GM12872 (cell line): Measurements from ENCODE around the gene GABRB1.

Source experiments
- TF ChIP-seq, protein P1 (sequence below): IDR thresholded peaks from 3 replicates; pipeline ENCODE4 v1.5.1; 2011; ENCODE audit warnings: low read depth, mild to moderate bottlenecking, low read length, moderate library complexity; ENCODE audit not compliant: insufficient read depth

GABRB1 gene

DNA sequence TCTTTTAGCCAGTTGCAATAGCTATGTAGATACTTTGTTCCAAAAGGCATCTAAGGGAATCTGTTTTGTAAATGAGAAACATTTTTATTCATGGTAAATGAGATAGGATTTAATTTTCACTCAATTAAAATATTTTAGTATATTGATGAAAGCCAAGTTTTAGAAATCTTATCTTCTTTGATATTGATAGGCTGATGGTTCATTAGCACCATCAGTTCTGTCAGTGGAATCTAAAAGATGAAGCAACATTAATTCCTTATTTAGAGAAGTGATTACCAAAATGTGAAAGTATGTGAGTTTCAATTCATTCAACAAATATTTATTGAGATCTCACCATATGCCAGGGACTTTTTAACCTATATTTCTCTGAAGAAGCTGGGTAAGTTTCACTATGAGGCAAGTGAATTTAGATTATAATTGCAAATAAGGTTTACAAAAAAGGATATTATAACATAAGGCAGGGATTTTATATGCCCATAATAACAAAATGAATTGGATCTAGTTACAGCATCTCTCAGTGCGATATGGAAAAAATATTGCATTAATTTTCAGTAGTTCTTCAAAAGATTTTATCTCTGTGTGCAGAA is 79.3 kb downstream of the GABRB1 start:
- TF ChIP-seq, protein P1, sequence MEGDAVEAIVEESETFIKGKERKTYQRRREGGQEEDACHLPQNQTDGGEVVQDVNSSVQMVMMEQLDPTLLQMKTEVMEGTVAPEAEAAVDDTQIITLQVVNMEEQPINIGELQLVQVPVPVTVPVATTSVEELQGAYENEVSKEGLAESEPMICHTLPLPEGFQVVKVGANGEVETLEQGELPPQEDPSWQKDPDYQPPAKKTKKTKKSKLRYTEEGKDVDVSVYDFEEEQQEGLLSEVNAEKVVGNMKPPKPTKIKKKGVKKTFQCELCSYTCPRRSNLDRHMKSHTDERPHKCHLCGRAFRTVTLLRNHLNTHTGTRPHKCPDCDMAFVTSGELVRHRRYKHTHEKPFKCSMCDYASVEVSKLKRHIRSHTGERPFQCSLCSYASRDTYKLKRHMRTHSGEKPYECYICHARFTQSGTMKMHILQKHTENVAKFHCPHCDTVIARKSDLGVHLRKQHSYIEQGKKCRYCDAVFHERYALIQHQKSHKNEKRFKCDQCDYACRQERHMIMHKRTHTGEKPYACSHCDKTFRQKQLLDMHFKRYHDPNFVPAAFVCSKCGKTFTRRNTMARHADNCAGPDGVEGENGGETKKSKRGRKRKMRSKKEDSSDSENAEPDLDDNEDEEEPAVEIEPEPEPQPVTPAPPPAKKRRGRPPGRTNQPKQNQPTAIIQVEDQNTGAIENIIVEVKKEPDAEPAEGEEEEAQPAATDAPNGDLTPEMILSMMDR: no peak

DNA sequence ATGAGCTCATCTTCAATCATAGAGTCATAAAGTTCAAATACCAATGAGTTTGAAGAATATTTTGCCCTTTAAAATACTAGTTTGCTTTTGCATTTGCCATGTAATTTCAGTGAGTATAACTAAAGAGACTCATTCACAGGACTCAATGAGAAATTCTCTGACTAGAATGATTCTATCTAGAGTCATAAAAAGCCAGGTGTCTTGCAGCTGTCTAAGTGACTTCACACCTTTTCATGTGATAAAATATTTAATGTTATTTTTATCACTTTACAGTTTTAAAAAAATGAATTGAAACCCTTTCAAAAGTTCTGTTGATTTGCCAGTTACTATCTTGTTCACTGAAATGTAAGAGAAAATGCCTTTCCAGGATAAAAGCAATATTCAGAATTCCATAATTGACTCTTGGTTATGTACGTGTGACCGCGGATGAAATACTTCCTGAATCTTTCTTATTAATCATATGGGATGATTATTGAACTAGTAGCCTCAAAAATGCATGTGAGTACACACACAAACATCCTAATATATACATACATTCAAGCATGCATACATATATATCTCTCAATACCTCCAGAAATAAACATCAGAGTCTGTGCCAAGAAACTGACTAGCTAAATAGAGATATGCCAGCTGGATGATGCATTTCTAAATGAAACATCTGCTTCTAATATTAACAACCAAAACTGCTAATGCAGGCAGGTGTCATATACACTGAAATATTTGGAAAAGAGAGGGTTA is 87.0 kb downstream of the GABRB1 start:
- TF ChIP-seq, protein P1: no peak

DNA sequence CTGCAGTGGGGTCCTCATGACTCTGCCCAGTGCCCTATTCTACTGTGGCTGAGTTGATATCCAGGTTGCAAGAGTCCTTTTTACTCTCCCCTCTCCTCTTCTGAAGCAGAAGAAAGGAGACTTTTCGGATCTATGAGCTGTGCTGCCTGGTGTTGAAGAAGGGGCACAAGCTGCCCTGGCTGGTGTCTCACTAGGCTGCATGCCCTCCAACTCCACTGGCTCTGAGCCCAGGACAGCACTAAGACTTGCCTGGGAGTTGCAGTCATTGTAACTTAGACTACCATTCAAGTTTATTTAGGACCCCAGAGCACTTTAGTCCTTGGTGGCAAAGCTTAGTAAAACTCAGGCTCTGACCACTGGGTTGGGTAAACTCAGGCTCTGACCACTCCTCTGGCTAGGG is 89.4 kb downstream of the GABRB1 start:
- TF ChIP-seq, protein P1: no peak

DNA sequence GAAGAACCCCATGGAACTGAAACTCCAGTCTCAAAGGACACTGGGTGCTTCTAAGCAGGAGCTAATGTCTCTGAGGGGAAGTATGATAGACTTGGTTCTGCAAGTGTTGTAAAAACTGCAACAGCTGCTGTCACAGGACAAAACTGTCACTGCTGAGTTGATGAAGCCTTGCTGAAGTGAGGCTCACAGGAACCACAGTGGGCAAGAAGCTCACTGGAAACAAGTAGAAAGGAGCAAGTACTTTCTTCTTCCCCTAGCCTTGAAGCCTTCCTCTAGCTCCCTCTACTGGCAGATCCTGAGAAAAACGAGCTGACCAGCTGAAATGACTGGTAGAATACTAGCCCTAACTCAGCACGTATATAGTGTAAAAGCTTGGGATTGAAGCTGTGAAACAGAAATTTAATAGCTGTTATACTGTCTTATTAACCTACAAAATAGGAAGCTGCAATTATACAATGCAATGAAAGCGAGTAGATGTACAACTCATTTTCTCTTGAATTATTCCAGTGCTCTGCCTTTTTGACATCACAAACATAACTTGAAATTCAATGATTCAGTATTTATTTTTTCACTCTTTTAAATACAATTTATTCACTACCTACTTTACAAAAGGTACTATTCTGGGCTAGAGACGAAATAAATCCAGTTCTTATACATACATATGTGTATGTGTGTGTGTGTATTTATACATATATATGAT is 91.4 kb downstream of the GABRB1 start:
- TF ChIP-seq, protein P1: peak; percentile 93

DNA sequence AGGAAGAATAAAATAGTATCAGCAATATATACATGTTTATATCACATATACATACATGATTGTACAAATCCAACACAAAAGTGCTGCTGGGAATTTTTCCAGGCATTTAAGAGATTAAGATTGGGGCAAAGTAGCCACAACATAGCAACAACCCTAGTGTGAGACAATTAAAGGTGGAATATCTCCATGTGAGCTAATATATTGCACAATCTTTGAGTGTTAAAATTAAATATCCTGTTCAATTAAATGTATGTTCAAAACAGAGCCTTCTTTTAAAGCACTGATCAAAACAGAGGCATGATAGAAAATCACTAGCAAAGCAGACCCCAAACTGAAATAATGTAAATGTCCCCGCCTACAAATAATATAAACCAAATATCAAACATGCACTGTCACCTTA is 97.6 kb downstream of the GABRB1 start:
- TF ChIP-seq, protein P1: no peak

DNA sequence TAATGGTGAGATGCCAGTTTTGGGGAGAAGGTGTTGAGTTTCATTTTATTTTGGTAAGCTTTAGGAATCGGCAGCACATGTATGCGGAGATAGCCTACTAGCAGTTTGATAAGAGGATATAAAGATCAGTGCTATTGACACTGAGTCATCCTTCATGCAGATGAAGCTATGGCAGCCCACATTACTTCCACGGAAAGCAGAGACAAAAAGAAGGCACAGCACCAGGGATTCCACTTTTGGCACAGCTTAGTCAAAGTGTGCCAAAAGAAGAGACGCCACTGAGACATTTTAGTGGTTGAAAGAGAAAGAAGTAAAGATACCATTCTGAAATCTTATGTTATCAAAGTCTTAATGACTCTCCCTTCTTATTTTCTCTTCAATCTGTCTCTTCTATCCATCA is 103.8 kb downstream of the GABRB1 start:
- TF ChIP-seq, protein P1: no peak

DNA sequence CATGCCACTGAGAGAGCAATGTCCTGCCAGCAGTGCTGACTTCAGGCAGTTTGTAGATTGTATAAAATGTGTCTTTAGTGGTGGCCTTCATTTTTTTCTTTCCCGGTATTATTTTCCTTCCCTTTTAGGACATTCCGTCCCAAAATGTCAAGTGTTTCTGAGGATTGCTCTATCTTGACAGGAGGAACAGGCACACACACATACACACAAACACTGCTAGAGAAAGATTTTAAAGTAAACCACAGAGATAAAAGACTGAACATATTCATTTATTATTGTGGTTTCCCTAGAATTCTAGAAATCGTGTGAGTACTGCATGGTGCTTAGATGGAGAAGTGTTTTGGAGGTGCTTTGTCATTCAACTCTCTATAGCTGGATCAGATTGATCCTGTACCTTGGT is 111.9 kb downstream of the GABRB1 start:
- TF ChIP-seq, protein P1: no peak
